NCI-H1092 treated with DMSO at 0.1 percent for 48 hours (cell line): ENCODE measurements around the gene RHOBTB3.
"Not testable (repeated sequence)": the region's sequence is repeated elsewhere in the genome, so short reads cannot be mapped to it uniquely, and the experiment has no call there.

Experiments
- DNase-seq: peaks from one replicate; lab custom pipeline; 2025; lab: John Stamatoyannopoulos, UW

Gene RHOBTB3

GRCh38 chr5:95713246-95713645, 17.9 kb upstream of the RHOBTB3 start:
- not testable (repeated sequence) for DNase-seq

- no peak for DNase-seq
Measured at GRCh38 chr5:95713960-95714710, 17.0 kb upstream of the RHOBTB3 start.

GRCh38 chr5:95715799-95716461, 15.2 kb upstream of the RHOBTB3 start:
- no peak for DNase-seq

GRCh38 chr5:95717439-95717838, 13.7 kb upstream of the RHOBTB3 start:
- no peak for DNase-seq

GRCh38 chr5:95718203-95718602, 12.9 kb upstream of the RHOBTB3 start:
- no peak for DNase-seq

- DNase-seq, result no peak
Measured at GRCh38 chr5:95718738-95719137, 12.4 kb upstream of the RHOBTB3 start.

- no peak for DNase-seq
Measured at GRCh38 chr5:95720094-95720786, 10.9 kb upstream of the RHOBTB3 start.

- DNase-seq, result no peak
Measured at GRCh38 chr5:95721582-95722295, 9.4 kb upstream of the RHOBTB3 start.

- no peak for DNase-seq
Measured at GRCh38 chr5:95723632-95724369, 7.3 kb upstream of the RHOBTB3 start.

GRCh38 chr5:95725071-95725820, 5.9 kb upstream of the RHOBTB3 start:
- DNase-seq, result no peak

- no peak for DNase-seq
Measured at GRCh38 chr5:95725937-95726810, 5.0 kb upstream of the RHOBTB3 start.

- DNase-seq, result no peak
Measured at GRCh38 chr5:95726811-95727763, 4.0 kb upstream of the RHOBTB3 start.

- no peak for DNase-seq
Measured at GRCh38 chr5:95727764-95728191, 3.4 kb upstream of the RHOBTB3 start.

GRCh38 chr5:95728494-95729114, 2.5 kb upstream of the RHOBTB3 start:
- DNase-seq, result no peak

- no peak for DNase-seq
Measured at GRCh38 chr5:95729115-95730010, 1.8 kb upstream of the RHOBTB3 start.

- DNase-seq, result peak; percentile 26
Measured at GRCh38 chr5:95730011-95730700, 980 bp upstream of the RHOBTB3 start.
